Glomerular visceral epithelial cell (primary cell): Measurements from ENCODE around the gene YWHAH.
A peak's percentile ranks its signal among the peaks of the same experiment; 100 is the strongest.

Source experiments
- DNase-seq: peaks from one replicate; pipeline ENCODE4 v3.0.0-alpha.2; 2016; ENCODE audit errors: extremely low spot score

The YWHAH gene

DNA sequence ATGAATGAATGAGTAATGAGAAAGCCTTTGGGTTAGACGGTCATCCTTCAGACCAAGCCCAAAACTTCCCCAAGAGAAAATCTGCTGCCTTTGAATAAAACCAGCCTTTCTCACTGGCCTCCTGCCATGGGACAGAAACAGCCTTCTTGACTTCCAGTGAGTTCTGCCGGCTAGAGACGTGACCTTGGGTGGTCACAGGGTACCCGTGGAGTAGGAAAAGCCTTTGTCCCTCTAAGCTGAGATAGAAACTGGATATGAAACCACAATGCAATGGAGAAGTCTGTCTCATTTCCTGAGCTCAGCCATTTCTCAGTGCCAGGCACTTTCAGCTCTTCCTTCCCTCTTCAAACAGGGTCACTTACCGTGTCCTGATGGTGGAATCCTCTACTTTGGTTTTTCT, 21.2 kb upstream of the YWHAH start:
- no peak for DNase-seq

DNA sequence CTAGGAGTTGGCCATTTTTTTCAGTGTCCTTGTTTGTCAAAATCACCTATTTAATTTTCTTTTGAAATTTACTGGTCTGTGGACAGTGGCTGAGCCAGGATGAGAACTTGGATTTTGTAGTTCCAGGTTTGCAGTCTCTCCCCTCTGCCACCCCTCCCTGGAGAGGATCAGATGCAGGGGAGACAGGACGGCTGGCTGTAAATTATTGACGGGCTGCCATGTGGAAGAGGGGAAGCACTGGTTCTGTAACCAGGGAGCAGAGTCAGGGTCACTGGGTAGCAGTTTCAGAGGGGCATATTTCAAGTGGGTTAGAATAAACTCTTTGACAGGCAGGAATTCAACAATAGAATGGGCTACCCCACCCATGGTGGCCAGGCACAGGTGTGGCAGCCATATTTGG, 20.6 kb upstream of the YWHAH start:
- no peak for DNase-seq

GRCh38 chr22:31925056-31925455, 19.3 kb upstream of the YWHAH start:
- no peak for DNase-seq

DNA sequence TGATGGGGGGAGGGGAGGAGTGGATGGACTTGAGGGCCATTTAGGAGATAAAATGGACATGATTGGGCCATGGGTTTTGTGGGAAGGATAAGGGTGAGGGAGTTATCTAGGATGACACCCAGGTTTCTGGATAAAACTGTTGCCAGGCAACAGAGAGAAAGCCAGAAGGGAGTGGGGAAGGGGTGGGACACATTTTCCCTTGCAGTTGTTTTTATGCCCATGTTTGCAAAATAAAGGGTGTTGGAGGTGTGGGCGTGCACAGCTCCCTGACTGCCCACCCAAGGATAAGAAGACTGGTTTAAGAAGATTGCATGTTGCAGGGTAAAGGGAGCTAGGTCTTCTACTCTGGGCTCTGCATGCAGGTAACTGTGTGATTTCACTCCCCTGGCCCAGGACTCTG, 18.3 kb upstream of the YWHAH start:
- DNase-seq: no peak

DNA sequence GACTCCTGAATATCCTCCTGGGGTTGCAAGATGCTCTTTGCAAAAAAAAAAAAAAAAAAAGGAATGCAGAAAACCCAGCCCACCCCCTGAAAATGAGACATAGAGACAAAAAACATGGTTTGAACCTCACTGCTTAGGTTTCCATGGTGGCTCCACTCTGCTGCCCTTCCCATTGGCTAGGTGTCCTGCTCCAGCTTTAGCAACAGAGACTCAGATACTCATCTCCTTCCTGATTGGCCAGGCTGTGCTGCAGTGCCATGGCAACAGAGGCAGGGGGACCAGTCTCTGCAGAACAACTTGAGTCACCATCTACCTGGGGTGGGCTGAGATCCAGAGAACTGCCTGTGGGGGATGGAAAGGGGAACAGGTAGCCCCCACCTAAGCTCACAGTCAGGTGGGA, 17.4 kb upstream of the YWHAH start:
- no peak for DNase-seq

- DNase-seq: no peak
Observed at GRCh38 chr22:31927562-31927961, 16.8 kb upstream of the YWHAH start.

GRCh38 chr22:31929167-31929930, 15.0 kb upstream of the YWHAH start:
- DNase-seq: no peak

DNA sequence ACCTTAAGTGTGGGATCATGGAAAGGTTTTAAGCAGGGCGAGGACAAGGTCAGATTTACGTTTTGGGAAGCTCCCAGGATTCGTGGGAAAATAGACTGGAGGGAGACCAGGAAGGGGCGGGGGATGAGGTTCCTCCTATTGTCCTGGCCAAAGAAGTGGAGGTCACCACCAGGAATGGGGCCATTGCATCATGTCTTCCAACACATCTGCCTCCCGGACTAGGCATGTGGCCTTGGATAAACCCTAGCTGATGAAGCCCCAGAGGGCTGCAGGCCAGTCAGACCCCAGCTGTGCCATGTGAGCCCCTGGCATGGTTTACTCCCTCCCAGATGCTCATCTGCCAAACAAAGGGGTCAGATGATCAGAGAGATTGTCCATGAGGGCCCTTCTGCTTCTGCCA, 11.5 kb upstream of the YWHAH start:
- no peak for DNase-seq

DNA sequence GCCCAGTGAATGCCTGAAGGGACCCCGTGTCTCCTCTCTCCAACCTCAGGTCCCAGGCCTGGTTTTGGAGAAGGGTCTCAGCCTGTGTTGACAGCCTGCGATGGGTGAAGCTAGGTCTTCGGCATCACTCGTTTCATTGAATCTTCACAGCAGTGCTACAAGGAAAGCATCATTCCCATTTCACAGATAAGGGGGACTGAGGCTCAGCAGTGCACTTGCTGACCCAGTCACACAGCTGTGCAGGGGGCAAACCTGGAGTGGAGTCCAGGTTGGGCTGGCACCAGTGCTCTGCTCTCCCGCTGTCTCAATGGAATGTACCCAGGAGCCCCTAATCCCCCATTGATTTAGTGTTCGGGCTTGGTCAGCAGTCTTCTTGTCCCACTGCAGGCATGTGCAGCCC, 10.9 kb upstream of the YWHAH start:
- no peak for DNase-seq

- DNase-seq: no peak
Observed at GRCh38 chr22:31933816-31934482, 10.4 kb upstream of the YWHAH start.

GRCh38 chr22:31935961-31936635, 8.2 kb upstream of the YWHAH start:
- no peak for DNase-seq

- DNase-seq: no peak
Observed at GRCh38 chr22:31937341-31937740, 7.0 kb upstream of the YWHAH start.

GRCh38 chr22:31938296-31938695, 6.0 kb upstream of the YWHAH start:
- DNase-seq: no peak

DNA sequence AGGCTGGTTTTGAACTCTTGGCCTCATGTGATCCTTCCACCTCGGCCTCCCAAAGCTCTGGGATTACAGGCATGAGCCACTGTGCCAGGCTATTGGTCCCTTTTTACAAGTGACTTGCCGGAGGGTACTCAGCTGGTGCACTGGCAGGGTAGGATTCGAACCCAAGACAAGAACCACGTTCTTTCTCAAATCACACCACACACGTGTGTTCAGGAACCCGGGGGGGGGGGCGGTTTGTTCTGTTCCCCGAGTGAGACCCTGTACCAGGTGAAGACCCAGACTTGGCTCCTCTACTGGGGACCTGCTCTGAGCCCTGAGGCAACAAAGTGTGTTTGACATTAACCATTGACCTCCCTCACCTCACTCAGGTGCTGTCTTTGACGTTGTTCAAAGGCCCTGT, 3.8 kb upstream of the YWHAH start:
- no peak for DNase-seq

DNA sequence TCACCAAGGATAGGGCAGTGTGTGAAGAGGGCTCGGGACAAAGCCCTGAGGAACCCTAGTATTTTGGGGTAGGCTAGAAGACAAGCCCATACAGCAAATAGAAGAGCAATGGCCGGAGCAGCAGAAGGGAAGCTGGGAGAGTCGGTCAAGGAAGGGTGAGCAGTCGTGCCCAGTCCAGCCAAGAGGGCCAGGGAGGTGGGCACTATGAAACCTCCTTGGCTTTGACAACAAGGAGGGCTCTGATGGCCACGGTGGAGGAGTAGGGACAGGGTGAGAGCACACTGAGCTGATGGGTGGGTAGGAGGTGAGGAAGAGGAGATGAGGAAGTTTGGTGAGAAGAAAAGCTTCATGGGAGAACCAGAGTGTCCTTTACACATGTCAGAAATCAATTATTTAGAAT, 2.2 kb upstream of the YWHAH start:
- DNase-seq: no peak

- no peak for DNase-seq
Observed at GRCh38 chr22:31943206-31943977, 943 bp upstream of the YWHAH start.

DNA sequence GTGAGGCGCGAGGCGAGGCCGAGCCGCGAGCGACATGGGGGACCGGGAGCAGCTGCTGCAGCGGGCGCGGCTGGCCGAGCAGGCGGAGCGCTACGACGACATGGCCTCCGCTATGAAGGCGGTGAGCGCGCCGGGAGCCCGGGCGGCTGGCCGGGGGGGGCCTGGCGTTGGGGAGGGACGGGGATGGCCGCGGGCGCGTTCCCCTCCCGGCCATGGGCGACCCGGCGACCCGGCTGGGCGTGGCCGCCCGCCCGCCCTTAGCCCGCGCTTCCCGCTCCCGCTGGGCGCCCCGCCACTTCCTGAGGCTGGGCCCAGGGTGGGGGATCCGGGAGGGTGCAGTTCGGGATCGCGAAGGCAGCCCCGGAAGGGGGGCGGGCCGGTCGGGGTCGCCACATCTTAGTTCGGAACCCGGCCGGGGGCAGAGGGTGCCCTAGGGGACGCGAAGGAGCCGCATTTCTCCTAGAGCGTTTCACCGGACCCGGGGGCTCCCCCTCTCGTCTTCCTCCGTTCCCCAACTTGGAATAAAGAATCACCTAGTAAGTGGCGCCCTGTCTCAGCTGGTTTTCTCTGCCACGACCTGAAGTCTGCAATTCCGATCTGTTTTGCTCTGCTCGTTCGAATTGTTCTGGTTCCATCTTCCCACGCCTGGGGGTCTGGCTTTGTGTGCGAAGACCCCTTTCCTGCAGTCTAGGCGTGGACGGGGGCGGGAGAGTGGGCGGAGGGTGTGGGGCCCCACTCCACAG, 536 bp downstream of the YWHAH start:
- peak; percentile 37 for DNase-seq

GRCh38 chr22:31945443-31945855, 1.1 kb downstream of the YWHAH start:
- no peak for DNase-seq

- DNase-seq: no peak
Observed at GRCh38 chr22:31945971-31946680, 1.8 kb downstream of the YWHAH start.

DNA sequence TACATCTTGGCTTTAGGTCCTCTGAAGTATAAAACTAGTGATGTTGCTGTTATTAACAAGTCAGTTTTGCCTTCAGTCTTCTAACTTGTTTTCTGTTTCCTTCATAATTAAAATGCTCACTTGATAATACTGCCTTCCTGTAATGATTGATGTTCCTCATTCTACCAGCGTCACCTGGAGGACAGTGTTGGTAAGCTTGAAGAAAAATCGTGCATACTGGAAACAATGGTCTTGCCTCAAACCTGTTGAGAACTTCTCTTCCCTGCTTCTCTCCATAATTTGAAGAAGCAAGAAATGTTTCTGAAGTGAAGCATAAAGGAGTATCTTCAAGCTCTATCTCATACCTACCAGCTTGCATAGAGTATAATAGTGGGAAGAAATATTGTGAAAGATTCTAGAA, 3.0 kb downstream of the YWHAH start:
- peak; percentile 29 for DNase-seq

GRCh38 chr22:31948002-31948401, 3.7 kb downstream of the YWHAH start:
- no peak for DNase-seq
